ENCODE measurements around the gene RNF144B. TPM values are rescaled to one million over a fixed set of nuclear protein-coding genes. Genes with fewer than 3 reads are reported as not detected.

RNF144B gene
- total and polyA plus RNA-seq, 2 of the 13 experiments (the other 11 are each of a cell fraction or from before 2014, with no cell fraction given) = 1.8 to 4.3 TPM

GRCh38 chr6:18414116-18414515 is 27.0 kb downstream of the RNF144B start:
- WGBS (ENCODE audit: low lambda C conversion rate) = 96% methylated on average over 1 of the region's 1 CpG
- in situ Hi-C loops (cut with HindIII; ENCODE audit: extremely low pct_ligation_motif_present, low pct_unique_long_range_greater_than_20kb) (no loop called here), intact Hi-C loops (cut with micrococcal nuclease; ENCODE audit: unreplicated experiment) (no loop called here)
- Histone ChIP-seq H3K4me3 (replicated peaks in 1 of 3; ENCODE audit: insufficient read depth in 1 of 3, low read depth in 2 of 3, low read length in 3 of 3) (no peak overlapping the region), H3K4me2 (ENCODE audit: low read depth, low read length) (no peak overlapping the region), H4K20me1 (ENCODE audit: insufficient read depth, low read length) (no peaks in the 10 kb centered on the region), H3K4me1 (ENCODE audit: insufficient read depth, low read length) (peaks cover 10% of the 10 kb centered on the region), H2AFZ (ENCODE audit: low read length) (no peak overlapping the region), H3K79me2 (ENCODE audit: insufficient read depth, low read length) (no peaks in the 10 kb centered on the region), H3K27ac (ENCODE audit: extremely low read length, insufficient read depth, low read length) (no peak overlapping the region), H3K36me3 (replicated peaks in 1 of 2; ENCODE audit: control insufficient read depth in 1 of 2, insufficient read depth in 2 of 2, low read length in 2 of 2) (no peaks in the 10 kb centered on the region; a peak in 2 of 5 replicates), H3K9ac (ENCODE audit: insufficient read depth, low read depth, low read length) (no peak overlapping the region), H3K27me3 (ENCODE audit: control insufficient read depth in 1 of 2, insufficient read depth in 2 of 2, low read length in 2 of 2) (no peaks in the 10 kb centered on the region), H3K9me3 (ENCODE audit: low read length) (no peaks in the 10 kb centered on the region)
- ATAC-seq = no peak
- CTCF ChIA-PET (ENCODE audit: low intra/inter-chr PET ratio, low total read pairs) = no interaction called here
- BruUV-seq (replicated peaks) = no TSS peak
- no peak for FAIRE-seq
- POLR2A ChIA-PET = no interaction called here
- TF ChIP-seq, protein P1, sequence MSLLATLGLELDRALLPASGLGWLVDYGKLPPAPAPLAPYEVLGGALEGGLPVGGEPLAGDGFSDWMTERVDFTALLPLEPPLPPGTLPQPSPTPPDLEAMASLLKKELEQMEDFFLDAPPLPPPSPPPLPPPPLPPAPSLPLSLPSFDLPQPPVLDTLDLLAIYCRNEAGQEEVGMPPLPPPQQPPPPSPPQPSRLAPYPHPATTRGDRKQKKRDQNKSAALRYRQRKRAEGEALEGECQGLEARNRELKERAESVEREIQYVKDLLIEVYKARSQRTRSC (CRISPR knock-in tag; IDR thresholded peaks at IDR 0.05; ENCODE audit: low read depth) = no peak
- TF ChIP-seq ZNF766 (CRISPR knock-in tag; IDR thresholded peaks at IDR 0.05; ENCODE audit: borderline replicate concordance) = no peak
- TF ChIP-seq, protein P2, sequence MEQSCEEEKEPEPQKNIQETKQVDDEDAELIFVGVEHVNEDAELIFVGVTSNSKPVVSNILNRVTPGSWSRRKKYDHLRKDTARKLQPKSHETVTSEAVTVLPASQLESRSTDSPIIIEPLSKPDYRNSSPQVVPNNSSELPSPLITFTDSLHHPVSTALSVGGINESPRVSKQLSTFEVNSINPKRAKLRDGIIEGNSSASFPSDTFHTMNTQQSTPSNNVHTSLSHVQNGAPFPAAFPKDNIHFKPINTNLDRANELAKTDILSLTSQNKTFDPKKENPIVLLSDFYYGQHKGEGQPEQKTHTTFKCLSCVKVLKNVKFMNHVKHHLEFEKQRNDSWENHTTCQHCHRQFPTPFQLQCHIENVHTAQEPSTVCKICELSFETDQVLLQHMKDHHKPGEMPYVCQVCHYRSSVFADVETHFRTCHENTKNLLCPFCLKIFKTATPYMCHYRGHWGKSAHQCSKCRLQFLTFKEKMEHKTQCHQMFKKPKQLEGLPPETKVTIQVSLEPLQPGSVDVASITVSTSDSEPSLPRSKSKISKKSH (CRISPR knock-in tag; IDR thresholded peaks at IDR 0.05; ENCODE audit: borderline replicate concordance) = no peak
- no peak for TF ChIP-seq KLF6 (CRISPR knock-in tag; IDR thresholded peaks at IDR 0.05)
- no peak for TF ChIP-seq PHF8 (CRISPR knock-in tag; IDR thresholded peaks at IDR 0.05)
- TF ChIP-seq MXD4 (CRISPR knock-in tag; IDR thresholded peaks at IDR 0.05) = no peak
- TF ChIP-seq ZNF574 (CRISPR knock-in tag; IDR thresholded peaks at IDR 0.05) = no peak
- no peak for TF ChIP-seq EP300 (IDR thresholded peaks at IDR 0.05; ENCODE audit: low read depth in 2 of 2, low read length in 2 of 2)
- TF ChIP-seq EP300 (CRISPR knock-in tag; IDR thresholded peaks at IDR 0.05; ENCODE audit: borderline replicate concordance) = no peak
- TF ChIP-seq, protein P3, sequence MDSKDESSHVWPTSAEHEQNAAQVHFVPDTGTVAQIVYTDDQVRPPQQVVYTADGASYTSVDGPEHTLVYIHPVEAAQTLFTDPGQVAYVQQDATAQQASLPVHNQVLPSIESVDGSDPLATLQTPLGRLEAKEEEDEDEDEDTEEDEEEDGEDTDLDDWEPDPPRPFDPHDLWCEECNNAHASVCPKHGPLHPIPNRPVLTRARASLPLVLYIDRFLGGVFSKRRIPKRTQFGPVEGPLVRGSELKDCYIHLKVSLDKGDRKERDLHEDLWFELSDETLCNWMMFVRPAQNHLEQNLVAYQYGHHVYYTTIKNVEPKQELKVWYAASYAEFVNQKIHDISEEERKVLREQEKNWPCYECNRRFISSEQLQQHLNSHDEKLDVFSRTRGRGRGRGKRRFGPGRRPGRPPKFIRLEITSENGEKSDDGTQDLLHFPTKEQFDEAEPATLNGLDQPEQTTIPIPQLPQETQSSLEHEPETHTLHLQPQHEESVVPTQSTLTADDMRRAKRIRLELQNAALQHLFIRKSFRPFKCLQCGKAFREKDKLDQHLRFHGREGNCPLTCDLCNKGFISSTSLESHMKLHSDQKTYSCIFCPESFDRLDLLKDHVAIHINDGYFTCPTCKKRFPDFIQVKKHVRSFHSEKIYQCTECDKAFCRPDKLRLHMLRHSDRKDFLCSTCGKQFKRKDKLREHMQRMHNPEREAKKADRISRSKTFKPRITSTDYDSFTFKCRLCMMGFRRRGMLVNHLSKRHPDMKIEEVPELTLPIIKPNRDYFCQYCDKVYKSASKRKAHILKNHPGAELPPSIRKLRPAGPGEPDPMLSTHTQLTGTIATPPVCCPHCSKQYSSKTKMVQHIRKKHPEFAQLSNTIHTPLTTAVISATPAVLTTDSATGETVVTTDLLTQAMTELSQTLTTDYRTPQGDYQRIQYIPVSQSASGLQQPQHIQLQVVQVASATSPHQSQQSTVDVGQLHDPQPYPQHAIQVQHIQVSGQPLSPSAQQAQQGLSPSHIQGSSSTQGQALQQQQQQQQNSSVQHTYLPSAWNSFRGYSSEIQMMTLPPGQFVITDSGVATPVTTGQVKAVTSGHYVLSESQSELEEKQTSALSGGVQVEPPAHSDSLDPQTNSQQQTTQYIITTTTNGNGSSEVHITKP (CRISPR knock-in tag; IDR thresholded peaks at IDR 0.05; ENCODE audit: low read depth) = no peak
- no peak for TF ChIP-seq CENPX (CRISPR knock-in tag; IDR thresholded peaks at IDR 0.05)
- TF ChIP-seq ZBTB1 (CRISPR knock-in tag; IDR thresholded peaks at IDR 0.05; ENCODE audit: borderline replicate concordance) = no peak
- TF ChIP-seq ZNF577 (CRISPR knock-in tag; IDR thresholded peaks at IDR 0.05; ENCODE audit: borderline replicate concordance, low read depth) = no peak
- TF ChIP-seq, protein P4, sequence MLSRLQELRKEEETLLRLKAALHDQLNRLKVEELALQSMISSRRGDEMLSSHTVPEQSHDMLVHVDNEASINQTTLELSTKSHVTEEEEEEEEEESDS (CRISPR knock-in tag; IDR thresholded peaks at IDR 0.05; ENCODE audit: borderline replicate concordance) = no peak
- TF ChIP-seq ZNF543 (CRISPR knock-in tag; IDR thresholded peaks at IDR 0.05) = no peak
- no peak for DNase-seq (ENCODE audit: low spot score)
